NCI-H345 treated with DMSO at 0.1 percent for 48 hours (cell line): ENCODE data around the gene PCSK5.

Experiments
- DNase-seq: peaks from one replicate; lab custom pipeline; 2025; ENCODE audit not compliant: unreplicated experiment; lab: John Stamatoyannopoulos, UW

PCSK5 gene

GRCh38 chr9:76373784-76374474 lies 483.5 kb downstream of the PCSK5 start:
- DNase-seq = no peak

- no peak for DNase-seq
Measured at GRCh38 chr9:76374783-76375559, 484.5 kb downstream of the PCSK5 start.

DNA sequence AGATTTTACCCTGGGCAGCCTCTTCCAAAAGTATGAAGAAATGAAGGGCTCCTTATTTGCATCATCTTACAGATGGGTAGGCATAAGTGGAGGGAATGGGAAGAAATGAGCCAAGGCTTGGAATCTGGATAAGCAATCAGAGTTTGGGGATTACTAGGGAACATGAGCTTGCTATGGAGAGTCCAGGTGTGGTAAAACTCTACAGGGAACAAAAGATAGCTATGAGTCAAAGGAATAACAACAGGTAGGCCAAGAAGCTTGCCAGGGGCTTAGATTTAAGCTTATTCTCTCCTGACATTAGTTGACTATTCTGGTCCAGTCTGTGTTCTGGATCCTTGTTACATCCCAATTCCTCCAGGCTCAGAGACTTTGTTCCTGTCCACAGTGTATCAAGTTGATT lies 487.3 kb downstream of the PCSK5 start:
- no peak for DNase-seq

- DNase-seq = no peak
Measured at GRCh38 chr9:76378367-76379073, 488.0 kb downstream of the PCSK5 start.

GRCh38 chr9:76379494-76379893 lies 489.0 kb downstream of the PCSK5 start:
- peak; percentile 86 for DNase-seq

- no peak for DNase-seq
Measured at GRCh38 chr9:76390656-76391055, 500.2 kb downstream of the PCSK5 start.

GRCh38 chr9:76394195-76394959 lies 503.9 kb downstream of the PCSK5 start, which contains the start of gene RFK:
TSS of gene RFK (minus strand) at chr9:76394426. CDS start at chr9:76394171, 255 bp downstream.
- peak; percentile 78 for DNase-seq

- peak; percentile 78 for DNase-seq
Measured at GRCh38 chr9:76394960-76395252, 504.4 kb downstream of the PCSK5 start.

DNA sequence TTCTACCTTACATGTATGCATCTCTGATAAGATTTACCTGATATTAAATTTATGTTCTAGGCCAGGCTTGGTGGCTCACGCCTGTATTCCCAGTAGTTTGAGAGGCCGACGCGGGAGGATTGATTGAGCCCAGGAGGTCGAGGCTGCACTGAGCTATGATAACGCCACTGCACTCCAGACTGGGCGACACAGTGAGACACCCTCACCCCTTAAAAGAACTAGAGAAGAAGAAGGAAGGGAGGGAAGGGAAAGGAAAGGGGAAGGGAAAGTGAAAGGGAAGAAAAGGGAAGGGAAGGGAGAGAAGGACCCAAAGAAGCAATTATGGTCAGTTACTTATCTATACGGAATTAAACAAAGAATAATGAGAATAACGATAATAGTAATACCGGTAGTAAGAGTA lies 504.9 kb downstream of the PCSK5 start:
- DNase-seq = no peak

- DNase-seq = no peak
Measured at GRCh38 chr9:76396144-76396543, 505.7 kb downstream of the PCSK5 start.

- DNase-seq = no peak
Measured at GRCh38 chr9:76396597-76396996, 506.1 kb downstream of the PCSK5 start.

- DNase-seq = no peak
Measured at GRCh38 chr9:76399856-76400255, 509.4 kb downstream of the PCSK5 start.

- DNase-seq = no peak
Measured at GRCh38 chr9:76400534-76401096, 510.1 kb downstream of the PCSK5 start.

DNA sequence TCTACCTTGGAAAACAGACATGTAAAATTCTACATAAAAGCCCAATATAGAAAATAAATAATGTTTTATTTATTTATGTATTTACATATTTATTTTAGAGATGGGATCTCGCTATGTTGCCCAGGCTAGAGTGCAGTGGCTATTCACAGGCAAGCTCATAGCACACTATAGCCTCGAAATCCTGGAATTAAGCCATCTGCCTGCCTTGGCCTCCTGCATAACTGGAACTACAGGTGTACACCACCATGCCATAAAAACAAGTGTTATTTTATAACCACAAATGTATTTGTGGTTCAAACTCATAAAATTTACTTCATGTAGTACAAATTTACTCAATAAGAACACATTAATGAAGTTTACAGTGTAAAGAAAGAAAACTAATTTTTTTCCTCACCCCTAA lies 510.7 kb downstream of the PCSK5 start:
- no peak for DNase-seq

DNA sequence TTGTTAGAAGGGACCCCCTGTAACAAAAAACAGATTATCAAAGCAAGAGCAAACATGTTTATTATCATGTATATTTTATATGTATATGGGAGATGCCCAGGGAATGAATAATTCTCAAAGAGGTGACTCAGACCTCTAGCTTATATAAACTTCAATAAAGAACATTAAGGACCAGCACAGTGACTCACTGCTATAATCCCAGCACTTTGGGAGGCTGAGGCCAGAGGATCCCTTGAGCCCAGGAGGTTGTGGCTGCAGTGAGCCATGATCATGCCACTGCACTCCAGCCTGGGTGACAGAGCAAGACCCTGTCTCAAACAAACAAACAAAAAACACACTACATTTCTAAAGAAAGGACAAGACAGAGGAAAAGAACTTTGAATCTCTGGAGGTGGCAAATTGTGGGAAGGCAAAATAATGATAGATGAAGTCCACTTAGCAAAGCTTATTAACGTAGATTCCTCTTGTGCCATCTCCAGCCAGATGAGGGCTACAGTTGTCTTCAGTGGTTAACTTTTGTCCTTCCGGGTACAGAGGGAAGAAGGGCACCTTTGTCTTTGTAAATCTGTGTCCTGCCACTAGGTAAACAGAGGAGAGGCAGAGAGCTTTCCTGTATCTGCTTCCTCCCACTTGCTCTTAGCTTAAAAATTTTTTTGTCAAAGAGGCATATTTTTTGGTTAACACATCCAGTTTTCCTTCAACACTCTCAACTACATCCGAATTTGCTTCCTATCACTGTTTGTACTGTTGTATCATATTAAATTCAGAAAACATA lies 511.3 kb downstream of the PCSK5 start:
- DNase-seq = no peak

DNA sequence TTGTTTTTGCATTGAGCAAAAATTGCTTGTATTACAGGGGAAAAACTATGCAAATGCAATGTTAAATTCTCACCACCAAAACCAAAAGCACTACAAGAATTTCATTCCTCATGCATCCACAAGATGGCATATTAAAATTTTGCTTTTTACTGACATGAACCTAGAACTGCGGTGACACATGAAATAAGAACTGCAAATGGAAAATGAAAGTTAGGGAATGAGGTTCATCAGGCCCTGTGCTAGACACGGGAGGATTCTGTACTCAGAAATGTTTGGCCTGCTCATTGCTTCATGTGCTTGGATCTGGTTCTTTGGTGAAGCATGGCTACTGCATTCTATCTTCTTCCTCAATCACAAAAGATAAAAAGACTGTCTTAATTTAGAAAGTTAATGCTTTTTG lies 512.9 kb downstream of the PCSK5 start:
- no peak for DNase-seq

GRCh38 chr9:76404401-76404800 lies 513.9 kb downstream of the PCSK5 start:
- DNase-seq = no peak

GRCh38 chr9:76405340-76405739 lies 514.9 kb downstream of the PCSK5 start:
- no peak for DNase-seq

DNA sequence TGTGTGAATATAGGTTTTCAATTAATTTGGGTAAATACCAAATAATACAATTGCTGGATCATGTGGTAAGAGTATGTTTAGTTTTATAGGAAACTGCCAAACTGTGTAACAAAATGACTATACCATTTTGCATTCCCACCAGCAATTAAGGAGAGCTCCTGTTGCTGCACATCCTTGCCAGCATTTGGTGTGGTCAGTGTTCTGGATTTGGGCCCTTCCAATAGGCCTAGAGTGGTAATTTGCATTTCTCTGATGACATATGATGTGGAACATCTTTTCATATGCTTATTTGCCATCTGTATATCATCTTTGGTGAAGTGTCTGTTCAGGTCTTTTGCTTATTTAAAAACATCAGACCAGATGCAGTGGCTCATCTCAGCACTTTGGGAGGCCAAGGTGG lies 515.4 kb downstream of the PCSK5 start:
- no peak for DNase-seq
